GM12892 (cell line): Measurements from ENCODE around the gene VPS51.
"Not testable (repeated sequence)": the region's sequence is repeated elsewhere in the genome, so short reads cannot be mapped to it uniquely, and the experiment has no call there.

ENCODE experiments used
- POLR2A ChIP-seq: IDR thresholded peaks from 2 replicates; pipeline ENCODE4 v1.6.1; 2011; ENCODE audit warnings: low read depth, low read length, control low read depth
- POLR2AphosphoS5 ChIP-seq: IDR thresholded peaks from 2 replicates; pipeline ENCODE4 v1.6.1; 2011; ENCODE audit warnings: low read depth, low read length, control low read depth
- TAF1 ChIP-seq: IDR thresholded peaks from 2 replicates; pipeline ENCODE4 v1.6.1; 2011; ENCODE audit warnings: low read depth, mild to moderate bottlenecking, control low read depth, low read length, borderline replicate concordance

- TF ChIP-seq POLR2A, POLR2AphosphoS5, TAF1: not testable (repeated sequence)
Measured at GRCh38 chr11:65150131-65150508, 54.1 kb downstream of the VPS51 start.
